ENCODE data around the gene ARHGAP22.

ARHGAP22 gene

GRCh38 chr10:48417374-48417773 lies 187.5 kb downstream of the ARHGAP22 start:
- DNase-seq (ENCODE audit: extremely low read depth, low read depth): no peak
- H3K4me3 ChIP-seq (replicated peaks; ENCODE audit: low read depth, low read length): no peak overlapping the region
- TF ChIP-seq, protein P1, sequence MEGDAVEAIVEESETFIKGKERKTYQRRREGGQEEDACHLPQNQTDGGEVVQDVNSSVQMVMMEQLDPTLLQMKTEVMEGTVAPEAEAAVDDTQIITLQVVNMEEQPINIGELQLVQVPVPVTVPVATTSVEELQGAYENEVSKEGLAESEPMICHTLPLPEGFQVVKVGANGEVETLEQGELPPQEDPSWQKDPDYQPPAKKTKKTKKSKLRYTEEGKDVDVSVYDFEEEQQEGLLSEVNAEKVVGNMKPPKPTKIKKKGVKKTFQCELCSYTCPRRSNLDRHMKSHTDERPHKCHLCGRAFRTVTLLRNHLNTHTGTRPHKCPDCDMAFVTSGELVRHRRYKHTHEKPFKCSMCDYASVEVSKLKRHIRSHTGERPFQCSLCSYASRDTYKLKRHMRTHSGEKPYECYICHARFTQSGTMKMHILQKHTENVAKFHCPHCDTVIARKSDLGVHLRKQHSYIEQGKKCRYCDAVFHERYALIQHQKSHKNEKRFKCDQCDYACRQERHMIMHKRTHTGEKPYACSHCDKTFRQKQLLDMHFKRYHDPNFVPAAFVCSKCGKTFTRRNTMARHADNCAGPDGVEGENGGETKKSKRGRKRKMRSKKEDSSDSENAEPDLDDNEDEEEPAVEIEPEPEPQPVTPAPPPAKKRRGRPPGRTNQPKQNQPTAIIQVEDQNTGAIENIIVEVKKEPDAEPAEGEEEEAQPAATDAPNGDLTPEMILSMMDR (IDR thresholded peaks at IDR 0.05; ENCODE audit: low read depth, low read length, missing control alignments): no peak

DNA sequence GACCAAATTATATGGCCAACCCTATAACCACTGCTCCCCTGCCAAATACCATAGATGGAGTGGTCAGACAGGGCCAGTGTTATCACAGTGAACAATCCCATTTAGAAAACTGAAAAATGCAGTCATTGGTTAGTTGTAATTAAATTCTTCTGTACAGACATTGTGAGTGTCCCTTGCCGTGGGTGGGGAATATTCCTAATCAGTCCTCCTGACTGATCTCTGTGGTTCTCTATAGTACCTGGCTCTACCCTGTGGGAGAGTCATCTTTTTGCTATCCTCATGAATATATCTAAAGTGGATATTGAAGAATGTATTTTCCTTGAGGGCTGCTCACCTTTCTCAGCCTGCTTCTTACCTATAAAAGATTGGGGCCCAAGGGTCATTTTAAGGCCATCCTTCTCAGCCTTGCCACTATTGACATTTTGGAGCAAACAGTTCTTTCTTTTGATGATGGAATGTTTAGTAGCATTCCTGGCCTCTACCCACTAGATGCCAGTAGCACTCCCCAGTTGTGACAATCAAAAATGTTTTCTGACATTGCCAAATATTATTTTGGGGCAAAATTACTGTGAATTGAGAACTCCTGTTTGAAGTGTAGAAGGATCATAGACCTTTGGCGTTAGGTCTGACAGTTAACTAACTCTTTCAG lies 188.2 kb downstream of the ARHGAP22 start:
- H3K4me3 ChIP-seq (replicated peaks; ENCODE audit: low read depth, low read length): no peak overlapping the region
- no peak for DNase-seq (ENCODE audit: extremely low read depth, low read depth)
- TF ChIP-seq, protein P1 (IDR thresholded peaks at IDR 0.05; ENCODE audit: low read depth, low read length, missing control alignments): no peak

DNA sequence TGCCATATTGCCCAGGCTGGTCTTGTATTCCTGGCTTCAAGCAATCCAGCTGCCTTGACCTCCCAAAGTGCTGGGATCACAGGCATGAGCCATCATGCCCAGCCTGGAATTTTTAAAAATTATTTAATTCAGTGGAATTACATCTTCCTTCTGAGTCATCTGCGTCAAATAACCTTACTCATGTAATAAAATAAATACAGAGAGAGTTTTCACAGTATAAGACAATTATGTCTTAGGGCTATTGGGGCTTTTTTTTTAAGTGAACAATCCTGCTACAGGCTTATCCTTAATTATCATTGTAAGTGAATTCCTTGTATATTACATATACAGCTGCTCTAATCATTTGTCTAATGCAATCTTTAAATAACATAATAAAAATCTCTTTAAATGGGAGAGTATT lies 190.1 kb downstream of the ARHGAP22 start:
- no peak for DNase-seq (ENCODE audit: extremely low read depth, low read depth)
- no peak overlapping the region for H3K4me3 ChIP-seq (replicated peaks; ENCODE audit: low read depth, low read length)
- TF ChIP-seq, protein P1 (IDR thresholded peaks at IDR 0.05; ENCODE audit: low read depth, low read length, missing control alignments): no peak

DNA sequence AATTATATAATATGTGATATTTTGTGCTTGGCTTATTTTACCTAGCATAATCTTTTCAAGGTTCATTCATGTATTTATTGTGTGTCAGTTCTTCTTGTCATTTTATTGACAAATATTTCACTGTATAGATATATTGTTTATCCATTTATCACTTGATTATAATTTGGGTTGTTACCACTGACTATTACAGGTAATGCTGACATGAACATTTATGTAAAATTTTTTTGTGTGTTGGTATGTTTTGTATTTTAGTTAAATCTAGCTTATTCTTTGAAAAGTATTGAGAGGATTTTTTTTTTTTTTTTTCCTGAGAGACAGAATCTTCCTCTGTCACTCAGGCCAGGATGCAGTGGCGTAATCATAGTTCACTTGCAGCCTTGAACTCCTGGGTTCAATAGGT lies 190.7 kb downstream of the ARHGAP22 start:
- H3K4me3 ChIP-seq (replicated peaks; ENCODE audit: low read depth, low read length): no peak overlapping the region
- TF ChIP-seq, protein P1 (IDR thresholded peaks at IDR 0.05; ENCODE audit: low read depth, low read length, missing control alignments): no peak
- no peak for DNase-seq (ENCODE audit: extremely low read depth, low read depth)

DNA sequence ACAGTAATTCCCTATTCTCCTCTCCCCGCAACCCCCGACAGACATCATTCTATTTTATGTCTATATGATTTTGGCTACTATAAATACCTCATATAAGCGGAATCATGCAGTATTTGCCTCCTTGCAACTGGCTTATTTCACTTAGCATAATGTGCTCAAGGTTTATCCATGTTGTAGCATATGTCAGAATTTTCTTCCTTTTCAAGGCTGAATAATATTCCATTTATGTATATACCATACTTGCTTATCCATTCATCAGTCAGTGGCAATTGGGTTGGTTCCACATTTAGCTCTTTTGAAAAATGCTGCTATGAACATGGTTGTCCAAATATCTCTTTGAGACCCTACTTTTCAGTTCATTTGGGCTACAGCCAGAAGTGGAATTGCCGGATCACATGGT lies 191.9 kb downstream of the ARHGAP22 start:
- H3K4me3 ChIP-seq (replicated peaks; ENCODE audit: low read depth, low read length): no peak overlapping the region
- TF ChIP-seq, protein P1 (IDR thresholded peaks at IDR 0.05; ENCODE audit: low read depth, low read length, missing control alignments): no peak

GRCh38 chr10:48412081-48412480 lies 192.8 kb downstream of the ARHGAP22 start:
- DNase-seq (ENCODE audit: extremely low read depth, low read depth): no peak
- H3K4me3 ChIP-seq (replicated peaks; ENCODE audit: low read depth, low read length): no peak overlapping the region
- TF ChIP-seq, protein P1 (IDR thresholded peaks at IDR 0.05; ENCODE audit: low read depth, low read length, missing control alignments): no peak

More for the DNA sequence above, 191.9 kb downstream of the ARHGAP22 start:
- no peak for DNase-seq (ENCODE audit: extremely low read depth, low read depth)

GRCh38 chr10:48411510-48411909 lies 193.4 kb downstream of the ARHGAP22 start:
- DNase-seq (ENCODE audit: extremely low read depth, low read depth): no peak
- H3K4me3 ChIP-seq (replicated peaks; ENCODE audit: low read depth, low read length): no peak overlapping the region
- TF ChIP-seq, protein P1 (IDR thresholded peaks at IDR 0.05; ENCODE audit: low read depth, low read length, missing control alignments): no peak

All from HFF-Myc (cell line).